ENCODE results near the gene KLHL9.
"Not testable (repeated sequence)": the region's sequence is repeated elsewhere in the genome, so short reads cannot be mapped to it uniquely, and the experiment has no call there.

KLHL9 gene

GRCh38 chr9:21334701-21335632, at the start of gene KLHL9:
Gene KLHL9 (minus strand): TSS chr9:21335404. CDS start chr9:21334859, 545 bp downstream.
- peak; percentile 95 for DNase-seq

GRCh38 chr9:21383627-21384026, 48.4 kb upstream of the KLHL9 start:
- no peak for DNase-seq

- no peak for DNase-seq
Measured at GRCh38 chr9:21381448-21382339, 46.5 kb upstream of the KLHL9 start.

DNA sequence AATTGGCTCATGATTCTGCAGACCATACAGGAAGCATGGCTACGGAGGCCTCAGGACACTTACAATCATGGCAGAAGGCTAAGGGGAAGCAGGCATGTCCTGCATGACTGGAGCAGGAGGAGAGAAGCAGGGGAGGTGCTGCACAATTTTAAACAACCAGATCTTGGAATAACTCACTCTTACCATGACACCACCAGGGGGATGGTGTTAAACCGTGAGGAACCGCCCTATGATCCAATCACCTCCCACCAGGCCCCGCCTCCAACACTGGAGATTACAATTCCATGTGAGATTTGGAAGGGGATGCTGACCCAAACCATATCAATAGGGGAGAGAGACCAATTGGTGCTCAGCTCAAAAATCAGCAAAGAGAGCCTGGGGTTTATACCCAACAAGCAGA, 36.3 kb upstream of the KLHL9 start:
- DNase-seq: not testable (repeated sequence)

- no peak for DNase-seq
Measured at GRCh38 chr9:21367957-21368356, 32.8 kb upstream of the KLHL9 start, which contains the start of gene IFNA13. Gene IFNA13 (minus strand): TSS chr9:21368057. CDS start chr9:21368010, 47 bp downstream.

- DNase-seq: not testable (repeated sequence)
Measured at GRCh38 chr9:21367169-21367568, 32.0 kb upstream of the KLHL9 start.

GRCh38 chr9:21362287-21362686, 27.1 kb upstream of the KLHL9 start:
- DNase-seq: no peak

DNA sequence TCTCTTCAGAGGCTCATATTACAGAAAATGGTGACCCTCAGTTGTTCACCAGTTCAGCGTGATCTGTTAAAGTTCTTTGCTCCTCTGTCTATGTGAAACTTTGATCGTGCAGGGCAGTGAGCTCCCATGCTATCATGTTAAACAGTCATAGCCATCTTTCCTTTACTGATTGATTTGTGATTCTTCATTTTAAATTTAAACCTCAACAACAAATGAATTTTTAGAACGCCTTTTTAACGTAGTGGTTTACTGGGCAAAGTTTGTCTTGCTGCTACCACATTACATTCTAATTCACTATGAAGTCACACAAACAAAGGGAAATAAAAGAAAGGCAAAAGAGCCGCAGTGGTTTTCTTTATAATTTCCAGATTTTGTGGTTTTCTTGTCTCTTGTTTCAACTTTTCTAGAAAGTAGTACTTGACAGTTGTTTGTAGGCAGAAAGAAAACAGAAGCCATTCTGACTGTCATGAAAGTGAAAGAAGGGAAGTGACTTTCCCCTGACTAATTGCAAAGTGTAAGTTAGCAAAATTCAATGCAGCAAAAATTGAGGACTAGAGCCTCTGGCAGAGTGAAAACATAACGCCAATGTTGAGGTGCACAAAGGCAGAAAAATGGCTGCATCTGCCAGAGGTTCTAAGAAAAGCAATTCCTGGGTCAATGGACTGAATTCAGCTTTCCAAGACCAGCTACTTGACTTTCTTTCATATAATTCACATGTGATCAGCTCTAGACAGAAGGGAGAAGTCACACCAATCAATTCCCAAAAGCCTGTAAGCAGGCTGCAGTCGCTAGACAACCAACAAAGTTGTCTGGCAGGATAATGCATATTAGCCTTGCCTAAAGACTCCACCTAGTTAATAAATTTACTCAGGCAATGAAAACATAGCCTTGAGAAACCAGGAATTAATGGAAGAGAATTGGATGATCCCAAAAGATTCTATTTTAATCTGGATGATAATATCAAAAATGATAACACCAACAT, 22.6 kb upstream of the KLHL9 start:
- DNase-seq: no peak

DNA sequence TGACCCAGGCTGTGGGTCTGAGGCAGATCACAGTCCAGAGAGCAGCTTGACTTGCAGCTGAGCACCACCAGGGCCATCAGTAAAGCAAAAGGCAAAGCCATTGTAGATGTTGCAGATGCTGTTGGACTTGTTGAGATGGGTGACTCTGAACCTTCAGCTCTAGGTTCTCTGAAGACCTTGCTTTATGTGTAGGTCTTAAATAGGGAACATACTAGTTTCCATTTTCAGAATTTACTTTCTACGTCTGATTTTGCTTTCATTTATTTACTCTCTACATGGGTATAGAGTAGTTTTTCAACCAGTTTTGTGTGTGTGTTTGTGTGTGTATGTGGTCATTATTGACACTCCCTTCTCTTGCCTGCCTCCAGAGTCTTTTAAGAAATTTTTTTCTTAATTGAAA, 15.6 kb upstream of the KLHL9 start, which contains the start of gene IFNA6:
TSS of gene IFNA6 (minus strand) at position 101 of the 400 bp plus-strand sequence. CDS start at position 101, 0 bp downstream.
- no peak for DNase-seq

- DNase-seq: no peak
Measured at GRCh38 chr9:21348430-21348970, 13.3 kb upstream of the KLHL9 start.

GRCh38 chr9:21340735-21341134, 5.5 kb upstream of the KLHL9 start:
- no peak for DNase-seq

GRCh38 chr9:21336457-21336856, 1.3 kb upstream of the KLHL9 start:
- DNase-seq: no peak

DNA sequence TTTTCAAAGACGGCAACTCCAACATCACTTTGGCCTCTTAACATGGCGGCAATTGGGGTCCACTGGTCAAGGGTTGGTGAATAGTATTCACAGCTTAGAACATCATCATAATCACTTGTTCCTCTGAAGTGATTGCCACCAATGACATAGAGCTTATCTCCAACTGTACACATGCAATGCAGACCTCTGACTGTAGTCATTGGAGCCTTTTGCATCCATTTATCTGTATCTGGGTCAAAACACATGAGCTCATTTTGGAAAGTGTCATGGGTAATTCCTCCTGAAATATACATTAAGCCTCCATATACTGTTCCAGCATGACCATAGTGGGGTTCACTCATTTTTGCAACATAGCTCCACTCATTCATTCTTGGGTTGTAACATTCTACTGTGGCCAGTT, 2.0 kb downstream of the KLHL9 start:
- DNase-seq: no peak

GRCh38 chr9:21331676-21332402, 3.4 kb downstream of the KLHL9 start:
- DNase-seq: no peak

DNA sequence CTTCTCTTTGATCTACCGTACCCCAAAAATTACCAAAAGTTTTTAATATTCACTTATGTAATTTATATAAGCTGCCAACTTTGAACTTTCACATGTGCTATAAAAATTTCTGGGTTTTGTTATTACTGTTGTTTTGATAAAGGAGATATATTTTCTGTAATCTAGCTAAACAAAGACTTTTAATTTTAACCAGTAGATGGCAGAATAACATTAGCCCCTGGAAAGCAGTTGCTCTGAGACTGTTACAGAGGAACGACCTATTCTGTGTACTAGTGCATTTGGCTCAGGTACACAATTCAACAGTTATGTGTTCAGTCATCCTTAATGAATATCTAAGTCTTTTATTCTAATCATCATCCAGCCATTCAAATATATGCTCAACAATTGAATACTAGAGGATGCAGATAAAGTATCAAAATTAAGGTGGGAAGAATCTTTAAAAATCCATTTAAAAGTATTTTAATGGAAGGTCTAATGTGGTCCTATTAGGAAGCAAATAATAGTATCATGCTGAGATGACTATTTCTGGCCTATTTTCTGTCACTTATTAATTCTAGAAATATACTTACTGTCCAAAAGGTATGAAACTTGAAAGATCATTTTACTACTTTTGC, 8.6 kb downstream of the KLHL9 start:
- peak; percentile 47 to 63 for DNase-seq

GRCh38 chr9:21324047-21324446, 11.2 kb downstream of the KLHL9 start:
- no peak for DNase-seq

- DNase-seq: no peak
Measured at GRCh38 chr9:21322911-21323461, 12.2 kb downstream of the KLHL9 start.

- peak in 1 of 2 experiments; percentile 22 for DNase-seq
Measured at GRCh38 chr9:21320465-21320864, 14.7 kb downstream of the KLHL9 start.

DNA sequence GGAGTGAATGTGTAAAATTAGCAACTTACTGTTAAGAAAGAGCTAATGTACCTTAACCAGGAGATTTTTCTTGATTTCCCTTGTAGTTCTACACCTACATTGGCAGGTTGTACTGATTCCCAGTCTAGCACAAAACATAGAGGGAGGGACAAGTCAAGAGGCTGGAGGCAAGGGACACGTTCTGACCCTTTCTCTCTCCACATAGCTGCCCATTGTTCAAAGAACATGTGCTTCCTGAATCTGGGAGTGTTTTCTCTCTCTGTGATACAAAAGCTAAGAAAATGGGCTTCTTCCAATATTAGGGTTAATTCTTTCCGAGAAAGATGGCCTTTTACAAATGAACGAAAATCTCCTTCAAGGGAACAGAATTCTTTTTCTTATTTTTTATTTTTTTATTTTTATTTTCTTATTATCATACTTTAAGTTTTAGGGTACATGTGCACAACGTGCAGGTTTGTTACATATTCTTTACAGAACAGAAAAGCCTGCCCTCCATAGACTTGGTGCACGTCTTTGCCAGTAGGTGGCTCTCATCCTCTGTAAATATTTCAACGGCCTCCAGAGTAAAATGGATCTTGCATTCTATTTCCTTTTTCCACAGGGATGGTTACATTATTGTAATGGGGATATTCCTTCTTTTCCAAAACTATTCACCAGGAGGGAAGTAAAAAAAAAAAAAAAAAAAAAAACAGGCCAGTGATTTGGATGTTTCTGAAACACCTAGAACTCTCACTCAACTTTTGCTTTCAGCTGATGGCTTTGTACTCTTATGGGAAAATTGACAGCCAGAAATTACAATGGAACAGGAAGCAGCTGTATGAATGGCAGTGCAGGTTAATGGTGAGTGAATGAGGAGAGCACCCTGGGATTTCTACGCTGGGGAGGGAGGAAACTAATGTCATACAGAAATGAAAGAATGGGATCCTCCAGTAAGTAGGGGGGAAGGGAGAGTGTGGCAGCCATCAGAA, 17.0 kb downstream of the KLHL9 start:
- DNase-seq: peak; percentile 51 to 81
